Erythroblast (primary cell): Measurements from ENCODE around the gene GPC5.
"Not testable (repeated sequence)": the region's sequence is repeated elsewhere in the genome, so short reads cannot be mapped to it uniquely, and the experiment has no call there.

ENCODE experiments used
- DNase-seq, 2 experiments: peaks; one replicate each; lab custom pipeline; 2025; lab: John Stamatoyannopoulos, UW
- GATA1 ChIP-seq: IDR thresholded peaks from 2 replicates; pipeline ENCODE4 v1.6.1; 2011; ENCODE audit warnings: low read depth, mild to moderate bottlenecking, control low read depth, low read length, moderate library complexity
- POLR2A ChIP-seq: IDR thresholded peaks from 2 replicates; pipeline ENCODE4 v1.6.1; 2011; ENCODE audit warnings: mild to moderate bottlenecking, low read length

GPC5 gene

DNA sequence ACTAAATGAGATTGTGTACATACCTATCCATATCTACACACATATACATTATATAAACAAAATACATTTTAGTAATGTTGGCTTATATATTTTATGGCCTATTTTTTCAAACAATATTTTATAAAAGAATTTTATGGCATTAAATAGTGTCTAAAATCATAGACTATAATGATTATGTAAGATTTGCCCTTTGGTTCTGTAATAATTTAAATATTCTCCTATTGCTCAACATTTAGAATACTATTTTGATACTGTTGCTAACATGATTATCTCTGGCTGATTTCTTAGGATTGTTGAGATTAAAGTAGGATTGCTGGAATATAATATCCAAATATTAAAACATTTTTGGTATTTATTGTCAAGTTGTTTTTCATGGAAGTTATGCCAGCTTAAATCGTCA is 1263.0 kb downstream of the GPC5 start:
- no peak for DNase-seq
- no peak for TF ChIP-seq POLR2A
- no peak for TF ChIP-seq GATA1

DNA sequence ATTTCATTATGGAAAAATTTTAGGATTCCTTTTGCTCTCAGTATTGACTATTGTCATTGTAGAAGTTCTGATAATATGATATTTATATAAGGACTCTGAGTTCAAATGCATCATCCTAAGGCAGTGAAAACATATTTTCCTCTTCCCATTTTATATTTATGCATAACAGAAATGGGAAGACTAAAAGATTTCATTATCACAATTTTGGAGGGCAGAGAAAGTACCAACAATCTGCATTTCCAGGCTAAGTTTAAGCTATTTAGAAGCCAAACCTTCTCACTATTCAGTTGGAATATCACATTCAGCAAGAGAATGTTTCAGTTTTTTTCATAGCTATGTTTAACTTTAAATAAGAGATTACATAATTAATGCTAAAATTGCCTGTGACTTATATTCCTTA is 1269.7 kb downstream of the GPC5 start:
- no peak for DNase-seq
- no peak for TF ChIP-seq POLR2A
- TF ChIP-seq GATA1: no peak

GRCh38 chr13:92670096-92670495 is 1271.7 kb downstream of the GPC5 start:
- no peak for DNase-seq
- no peak for TF ChIP-seq POLR2A

DNA sequence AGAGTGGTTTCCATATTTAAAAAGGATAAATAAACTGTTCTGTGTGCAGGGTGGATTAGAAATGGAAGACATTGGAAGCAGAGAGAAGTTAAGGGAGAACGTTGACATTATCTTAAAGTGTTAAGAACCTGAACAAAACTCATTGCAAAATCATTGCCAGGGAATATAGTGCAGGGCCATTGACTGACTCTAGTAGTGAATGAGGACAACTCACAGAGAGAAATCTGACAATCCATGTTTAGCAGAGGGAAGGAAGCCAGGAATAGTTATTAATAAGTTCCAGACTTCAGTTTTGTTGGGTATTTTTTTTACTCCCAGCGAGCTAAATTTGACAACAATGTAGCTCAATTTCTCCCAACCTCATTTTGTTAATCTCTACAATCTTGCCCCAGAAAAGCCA is 1273.4 kb downstream of the GPC5 start:
- TF ChIP-seq GATA1 (no peak), POLR2A (no peak)
- DNase-seq: no peak

DNA sequence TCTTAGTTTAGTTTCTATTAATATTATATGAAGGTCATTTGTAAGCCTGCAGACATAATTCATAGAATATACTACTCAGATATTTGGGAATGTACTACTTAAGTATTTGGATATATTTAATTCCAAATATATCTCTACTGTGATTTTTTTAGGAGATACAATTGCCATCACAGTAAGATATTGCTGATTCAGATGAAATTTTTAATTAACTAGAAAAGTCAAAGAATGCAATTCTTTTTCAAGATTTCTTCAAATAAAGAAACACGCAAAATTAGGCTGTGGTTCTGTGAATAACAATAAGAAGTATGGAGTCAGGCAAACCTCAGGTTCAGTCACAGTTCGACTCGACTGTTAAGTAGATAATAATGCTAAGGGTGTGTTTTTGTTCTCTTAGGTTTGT is 1277.8 kb downstream of the GPC5 start:
- TF ChIP-seq POLR2A (no peak), GATA1 (no peak)
- DNase-seq: no peak

- no peak for DNase-seq
- TF ChIP-seq GATA1 (no peak), POLR2A (no peak)
These were observed 1279.2 kb downstream of the GPC5 start for GRCh38 chr13:92677571-92677970.

DNA sequence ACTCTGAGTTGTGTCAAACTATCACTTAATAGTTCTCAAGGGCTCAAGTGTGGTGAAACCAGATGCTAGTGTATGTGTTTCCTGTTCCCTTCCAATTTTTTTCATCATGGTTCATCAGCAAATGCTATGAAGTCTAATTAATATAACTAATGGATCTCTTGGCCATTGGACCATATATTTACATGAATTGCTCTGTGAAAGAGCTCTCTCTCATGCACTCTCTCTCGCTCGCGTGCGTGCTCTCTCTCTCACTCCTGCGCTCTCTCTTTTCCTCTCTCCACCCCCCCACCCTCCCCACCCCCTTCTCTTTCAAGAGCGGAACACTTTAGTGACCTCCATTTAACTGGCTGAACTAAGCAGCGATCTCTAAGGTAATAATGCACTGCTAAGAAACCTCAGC is 1281.2 kb downstream of the GPC5 start:
- TF ChIP-seq GATA1 (no peak), POLR2A (no peak)

DNA sequence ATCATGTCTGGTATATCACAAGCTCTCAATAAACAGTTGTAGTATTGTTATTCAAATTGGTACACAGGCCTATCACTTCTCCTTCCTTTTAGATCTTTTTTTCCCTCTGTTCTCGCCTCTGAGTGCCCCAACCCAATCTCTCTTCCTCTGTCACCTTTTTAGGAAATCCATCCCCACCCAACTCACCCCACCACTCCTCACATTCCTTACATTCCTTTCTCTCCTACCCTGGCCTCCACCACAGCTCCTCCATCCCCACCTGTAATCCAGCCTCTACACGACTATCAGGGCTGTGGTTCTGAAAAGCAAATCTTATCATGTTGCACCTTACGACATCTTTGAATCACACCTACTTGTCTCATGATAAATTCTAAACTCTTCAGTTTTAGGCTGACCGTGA is 1282.8 kb downstream of the GPC5 start:
- no peak for DNase-seq
- TF ChIP-seq POLR2A (no peak), GATA1 (no peak)

More for the DNA sequence above, 1281.2 kb downstream of the GPC5 start:
- no peak for DNase-seq

DNA sequence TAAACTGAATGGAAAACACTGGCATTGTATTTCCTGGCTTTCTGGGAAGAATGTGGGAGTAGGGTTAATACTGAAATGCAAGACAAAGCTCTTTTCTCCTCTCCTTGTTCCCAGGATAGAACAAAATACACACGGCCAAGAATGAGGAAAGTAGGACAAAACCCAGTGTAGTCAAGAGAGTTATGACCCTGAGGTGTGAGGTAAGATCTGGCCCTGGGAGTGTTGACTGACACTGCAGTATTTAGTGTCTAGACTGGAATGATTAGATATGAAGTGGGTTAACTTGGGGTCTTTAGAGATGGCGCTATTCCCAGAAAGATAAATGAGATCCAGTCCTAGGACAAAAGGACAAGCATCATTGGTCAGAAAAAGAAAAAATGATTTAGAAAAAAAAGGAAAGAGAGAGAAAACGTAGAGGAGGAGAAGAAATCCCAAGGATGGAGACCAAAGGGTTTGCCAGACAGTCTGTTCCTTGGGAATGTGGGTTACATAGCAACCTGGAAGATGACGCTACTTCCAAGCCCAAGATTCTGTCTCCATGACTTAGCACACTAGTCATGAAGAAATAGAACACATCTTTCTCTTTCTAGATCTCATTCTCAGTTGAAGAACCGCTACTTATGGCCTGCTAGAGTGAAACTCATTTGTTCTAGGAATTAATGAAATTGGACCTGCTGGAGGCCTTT is 1284.6 kb downstream of the GPC5 start:
- TF ChIP-seq POLR2A (no peak), GATA1 (no peak)
- DNase-seq: no peak

DNA sequence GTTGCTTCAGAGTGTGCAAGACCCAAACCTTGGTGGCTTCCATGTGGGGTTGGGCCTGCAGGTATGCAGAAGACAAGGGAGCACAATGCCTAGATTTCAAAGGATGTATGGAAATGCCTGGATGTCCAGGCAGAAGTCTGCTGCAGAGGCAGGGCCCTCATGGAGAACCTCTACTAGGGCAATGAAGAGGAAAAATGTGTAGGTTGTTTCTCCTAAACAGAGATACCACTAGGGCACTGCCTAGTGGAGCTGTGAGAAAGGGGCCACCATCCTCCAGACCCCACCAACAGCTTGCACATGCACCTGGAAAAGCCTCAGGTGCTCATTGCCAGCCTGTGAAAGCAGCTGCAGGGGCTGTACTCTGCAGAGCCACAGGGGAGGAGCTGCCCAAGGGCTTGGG is 1295.6 kb downstream of the GPC5 start:
- no peak for TF ChIP-seq POLR2A
- no peak for TF ChIP-seq GATA1
- DNase-seq: no peak

GRCh38 chr13:92695827-92696226 is 1297.4 kb downstream of the GPC5 start:
- not testable (repeated sequence) for DNase-seq

GRCh38 chr13:92716749-92717148 is 1318.3 kb downstream of the GPC5 start:
- no peak for TF ChIP-seq GATA1
- TF ChIP-seq POLR2A: no peak
- DNase-seq: no peak

DNA sequence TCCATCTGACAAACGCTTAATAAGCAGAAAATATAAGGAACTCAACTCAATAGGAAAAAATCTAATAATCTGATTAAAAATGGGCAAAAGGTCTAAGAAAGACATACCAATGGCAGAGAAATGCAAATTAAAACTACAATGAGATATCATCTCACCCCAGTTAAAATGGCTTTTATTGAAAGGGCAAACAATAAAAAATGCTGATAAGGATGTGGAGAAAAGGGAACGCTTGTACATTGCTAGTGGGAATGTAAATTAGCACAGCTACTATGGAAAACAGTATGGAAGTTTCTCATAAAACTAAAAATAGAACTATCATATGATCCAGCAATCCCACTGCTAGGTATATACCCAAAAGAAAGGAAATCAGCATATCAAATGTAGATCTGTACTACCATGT is 1319.4 kb downstream of the GPC5 start:
- DNase-seq: no peak
- TF ChIP-seq POLR2A: no peak
- no peak for TF ChIP-seq GATA1

- no peak for DNase-seq
- no peak for TF ChIP-seq POLR2A
- TF ChIP-seq GATA1: no peak
These were observed 1321.4 kb downstream of the GPC5 start for GRCh38 chr13:92719868-92720267.

- TF ChIP-seq POLR2A (no peak), GATA1 (no peak)
- no peak for DNase-seq
These were observed 1323.2 kb downstream of the GPC5 start for GRCh38 chr13:92721620-92722019.
